GM18873 (cell line): ENCODE results near the gene ALDH1A1.

Experiments used
- ATAC-seq: cut with Tn5 transposase; IDR thresholded peaks from one replicate; pipeline ENCODE4 v1.9.1; 2021; ENCODE audit warnings: mild to moderate bottlenecking, moderate library complexity, moderate number of reproducible peaks; ENCODE audit not compliant: unreplicated experiment, low FRiP score

The ALDH1A1 gene

GRCh38 chr9:72898784-72899733 is 53.8 kb downstream of the ALDH1A1 start:
- no peak for ATAC-seq

DNA sequence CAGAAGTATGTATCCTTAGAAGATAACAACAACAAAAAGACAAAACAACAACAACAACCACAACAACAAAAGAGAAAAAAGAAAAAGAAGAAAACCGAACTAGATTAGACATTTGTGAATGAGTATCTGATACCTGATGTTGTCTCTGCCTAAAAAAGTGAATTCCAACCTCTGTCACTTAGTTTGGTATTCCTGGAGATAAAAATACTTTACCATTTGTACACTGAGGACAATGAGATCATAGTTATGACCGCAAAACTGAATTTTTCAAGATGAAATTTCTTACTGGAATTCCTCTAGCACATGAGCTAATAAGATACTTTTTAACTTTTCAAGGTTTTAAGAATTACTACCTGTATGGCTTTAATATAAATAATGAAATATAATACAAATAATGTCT is 54.5 kb downstream of the ALDH1A1 start:
- no peak for ATAC-seq

DNA sequence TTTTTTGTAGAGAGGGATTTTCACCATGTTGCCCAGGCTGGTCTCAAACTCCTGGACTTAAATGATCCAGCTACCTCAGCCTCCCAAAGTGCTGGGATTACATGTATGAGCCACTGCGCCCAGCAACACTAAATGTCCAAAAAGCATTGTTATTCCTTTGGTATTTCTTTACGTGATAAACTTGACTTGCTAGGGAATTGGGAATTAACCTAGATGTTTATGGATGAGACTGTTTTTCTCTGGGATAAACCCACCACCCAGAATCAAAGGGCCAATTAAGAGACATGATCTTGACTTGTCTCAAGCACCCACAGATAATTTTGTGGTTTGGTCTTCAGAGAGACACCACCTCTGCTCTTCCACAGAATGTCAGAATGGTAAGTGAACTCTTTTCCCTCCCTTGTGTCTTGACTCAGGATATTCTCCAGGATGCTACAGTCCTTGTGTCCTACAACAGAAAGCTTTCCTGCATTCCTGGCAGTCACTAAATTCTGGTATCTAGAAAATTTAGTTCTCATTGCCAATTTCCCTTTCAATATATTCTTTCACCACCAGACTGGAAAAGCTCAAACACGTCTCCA is 55.7 kb downstream of the ALDH1A1 start:
- no peak for ATAC-seq

DNA sequence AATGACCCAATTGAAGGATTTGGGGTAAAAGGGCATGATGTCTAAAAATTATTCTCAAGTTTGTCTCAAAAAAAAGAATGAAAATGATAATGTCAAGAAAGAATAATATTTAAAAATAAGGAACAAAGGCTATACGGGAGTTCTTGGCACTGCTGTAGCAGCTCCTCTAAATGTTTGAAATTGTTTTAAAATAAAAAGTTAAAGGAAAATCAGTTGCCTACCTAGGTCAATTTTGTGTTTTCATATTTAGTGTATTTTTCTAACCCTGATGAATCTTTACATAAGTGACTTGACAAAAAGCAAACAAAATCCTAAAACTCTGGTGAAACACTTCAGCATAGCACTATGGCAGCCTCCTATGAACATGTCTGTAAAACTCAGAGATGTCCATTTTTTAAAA is 56.4 kb downstream of the ALDH1A1 start:
- no peak for ATAC-seq

DNA sequence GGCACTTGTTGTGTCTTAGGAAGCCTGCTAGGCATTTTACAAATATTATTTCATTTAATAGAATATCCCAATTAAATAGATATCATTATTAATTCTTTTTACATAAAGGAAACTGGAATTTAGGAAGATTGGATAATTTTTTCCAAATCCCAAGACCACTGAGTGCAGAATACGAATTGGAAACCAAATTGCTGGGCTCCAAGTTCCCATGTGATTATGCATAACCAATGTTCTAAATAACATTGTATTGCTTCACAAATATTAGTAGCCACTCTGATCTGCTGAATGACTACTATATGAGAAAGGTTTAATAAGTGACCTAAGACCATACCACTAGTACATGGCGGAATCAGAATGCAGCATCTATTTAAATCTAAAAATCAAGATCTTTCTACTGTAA is 57.7 kb downstream of the ALDH1A1 start:
- ATAC-seq: no peak

- ATAC-seq: no peak
Observed at GRCh38 chr9:72894342-72894741, 58.5 kb downstream of the ALDH1A1 start.

- ATAC-seq: no peak
Observed at GRCh38 chr9:72893437-72893836, 59.4 kb downstream of the ALDH1A1 start.

DNA sequence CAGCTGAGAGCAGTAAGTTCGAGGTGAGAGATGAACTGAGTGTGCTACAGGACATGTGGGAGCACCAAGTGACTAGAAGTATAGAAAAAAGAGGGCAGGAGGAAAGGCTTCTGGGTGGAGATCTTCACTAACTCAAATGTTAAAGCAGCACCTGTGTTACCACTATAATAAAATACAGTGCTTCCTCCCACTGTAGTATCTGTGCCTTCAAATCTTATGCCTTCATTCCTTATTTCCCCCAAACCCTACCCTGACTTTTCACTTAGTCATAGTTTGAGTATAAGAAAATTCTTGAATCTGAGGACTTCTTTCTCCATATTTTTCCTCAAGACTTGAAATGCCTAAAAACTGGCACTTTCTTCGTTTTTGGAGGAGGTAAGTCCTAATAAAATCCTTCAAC is 61.8 kb downstream of the ALDH1A1 start:
- ATAC-seq: no peak

- no peak for ATAC-seq
Observed at GRCh38 chr9:72888943-72889342, 63.9 kb downstream of the ALDH1A1 start.

DNA sequence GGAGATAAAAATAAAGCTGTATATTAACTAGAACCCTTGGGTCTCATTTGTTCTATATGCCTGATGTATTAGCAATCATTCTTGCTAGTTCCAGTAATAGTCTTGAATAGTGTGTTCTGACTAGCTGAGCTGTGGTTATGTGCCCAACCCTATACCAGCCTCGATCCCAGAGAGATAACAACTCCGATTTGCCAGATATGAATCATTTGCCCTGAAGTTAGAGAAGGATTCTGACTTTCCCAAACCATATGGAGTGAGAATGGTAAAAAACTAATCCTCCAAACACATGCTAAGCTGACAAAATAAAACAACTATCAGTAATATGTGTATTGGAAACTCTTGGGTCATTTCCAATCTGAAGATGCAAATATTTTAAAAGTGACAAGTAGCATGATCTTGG is 64.8 kb downstream of the ALDH1A1 start:
- ATAC-seq: no peak

GRCh38 chr9:72886386-72886785 is 66.5 kb downstream of the ALDH1A1 start:
- ATAC-seq: no peak

DNA sequence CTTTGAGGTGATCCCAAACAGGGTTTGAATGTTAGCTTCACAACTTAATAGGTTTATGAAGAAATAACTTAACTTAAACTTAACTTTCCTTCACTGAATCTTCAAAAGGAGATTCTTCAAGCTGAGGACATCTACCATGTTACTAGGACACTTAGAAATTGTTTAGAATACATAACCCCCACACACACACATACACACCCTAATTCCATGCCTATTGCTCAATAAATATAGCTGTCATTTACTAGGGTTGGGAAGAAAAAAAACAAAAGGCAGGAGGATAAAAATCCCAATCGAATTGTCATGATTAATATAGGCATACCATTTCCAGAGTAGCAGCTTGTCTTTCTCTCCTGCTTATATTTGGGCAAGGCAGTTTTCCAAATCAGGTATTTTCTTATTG is 68.3 kb downstream of the ALDH1A1 start:
- no peak for ATAC-seq

GRCh38 chr9:72883875-72884274 is 69.0 kb downstream of the ALDH1A1 start:
- ATAC-seq: no peak

- ATAC-seq: no peak
Observed at GRCh38 chr9:72882117-72882775, 70.6 kb downstream of the ALDH1A1 start.

- ATAC-seq: no peak
Observed at GRCh38 chr9:72880821-72881220, 72.0 kb downstream of the ALDH1A1 start.

DNA sequence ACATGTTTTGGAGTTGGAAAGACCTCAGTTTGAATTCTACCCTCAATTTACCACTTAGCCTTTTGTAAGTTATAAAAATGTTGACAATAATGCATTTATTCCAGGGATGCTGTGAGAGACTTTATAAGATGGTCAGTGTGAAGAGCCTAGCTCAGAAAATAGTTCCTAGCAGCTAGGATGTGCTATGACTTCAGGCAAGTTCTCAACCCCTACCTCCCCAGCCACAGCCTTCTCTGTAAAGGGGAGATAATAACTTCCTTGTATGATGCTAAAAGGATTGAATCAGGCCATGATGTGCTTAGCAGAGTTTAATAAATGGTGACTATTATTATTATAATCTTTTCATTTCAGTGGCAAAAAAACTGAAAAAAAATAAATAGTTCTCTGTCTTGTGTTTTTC is 77.6 kb downstream of the ALDH1A1 start:
- no peak for ATAC-seq

- no peak for ATAC-seq
Observed at GRCh38 chr9:72874344-72874743, 78.5 kb downstream of the ALDH1A1 start.

- ATAC-seq: no peak
Observed at GRCh38 chr9:72873456-72873855, 79.4 kb downstream of the ALDH1A1 start.

DNA sequence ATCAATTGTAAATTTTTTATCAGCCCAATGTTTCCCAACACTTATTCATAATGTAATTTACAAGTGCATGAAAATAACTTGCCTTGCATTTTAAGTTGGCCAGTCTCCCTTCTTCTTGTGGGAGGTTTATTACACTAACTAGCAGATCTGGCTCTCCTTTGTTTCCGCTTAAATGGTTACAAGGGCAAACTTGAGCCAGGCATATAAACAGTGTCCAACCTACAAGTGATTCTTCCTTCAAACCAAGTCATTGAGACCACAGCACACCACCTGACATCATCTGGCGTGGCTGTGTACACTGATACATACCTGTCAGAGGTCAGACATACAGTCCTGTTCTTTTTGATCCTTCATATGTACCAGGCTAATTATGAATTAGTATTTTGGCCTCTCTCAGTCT is 80.1 kb downstream of the ALDH1A1 start:
- no peak for ATAC-seq

DNA sequence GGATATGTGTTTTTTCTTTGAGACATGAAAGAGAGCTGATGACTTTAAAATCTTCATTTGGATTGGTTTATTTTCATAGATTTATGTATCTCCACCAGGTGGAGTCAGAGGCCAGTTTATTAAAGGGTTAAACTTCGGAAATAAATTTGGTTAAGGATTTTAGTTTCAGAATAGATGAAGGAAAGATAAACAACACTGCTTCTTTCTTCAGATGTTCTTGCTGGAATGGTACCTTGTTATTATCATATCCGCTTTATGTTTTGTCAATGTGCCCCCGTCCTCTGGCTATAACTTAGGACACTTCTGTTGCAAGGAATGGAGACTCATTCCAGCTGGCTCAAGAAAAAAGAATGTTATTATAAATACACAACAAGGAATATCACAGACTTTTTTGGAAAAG is 81.2 kb downstream of the ALDH1A1 start:
- ATAC-seq: no peak

DNA sequence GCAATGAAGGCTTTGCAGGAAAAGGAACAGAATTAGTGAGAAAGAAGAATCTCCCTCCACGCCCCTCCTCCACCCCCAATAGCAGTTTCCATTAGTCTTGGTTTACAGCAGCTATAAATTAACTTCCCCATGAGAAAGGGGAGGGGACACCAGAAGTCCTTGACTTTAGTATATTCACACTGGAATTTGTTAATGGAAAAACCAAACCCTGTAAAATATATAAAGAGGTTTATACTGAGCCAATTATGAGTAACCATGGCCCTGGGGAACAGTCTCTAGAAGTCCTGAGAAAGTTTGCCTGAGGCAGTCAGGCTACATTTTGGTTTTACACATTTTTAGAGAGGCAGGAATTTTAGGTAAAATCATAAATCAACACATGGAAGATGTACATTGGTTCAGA is 88.5 kb downstream of the ALDH1A1 start:
- no peak for ATAC-seq
